Right lobe of liver (tissue), 6 donors: ENCODE data around the gene GSTP1. TPM values are rescaled to one million over a fixed set of nuclear protein-coding genes. Genes with fewer than 3 reads are reported as not detected.
"Not testable (repeated sequence)": the region's sequence is repeated elsewhere in the genome, so short reads cannot be mapped to it uniquely, and the experiment has no call there.

Experiments used
- ATAC-seq, 4 donors: fragments of 200-7000 bp; cut with Tn5 transposase; one replicate each; pipeline ENCODE4 v1.9.1; 2020; ENCODE audit warnings: mild to moderate bottlenecking in 4 of 4, moderate library complexity in 4 of 4
- DNase-seq, 3 donors: peaks; one replicate each; pipeline ENCODE4 v3.0.0-alpha.2; 2020
- H3K27ac ChIP-seq, 3 donors: fragments of 200-600 bp; one replicate each; pipeline ENCODE4 v1.8.0; 2022
- H3K27me3 ChIP-seq, 2 donors: fragments of 200-600 bp; one replicate each; pipeline ENCODE4 v1.8.0; 2022
- H3K36me3 ChIP-seq, 4 donors: fragments of 200-600 bp; sonication (generic) in 1 of 4; one replicate each; pipeline versions ENCODE4 v1.5.1 to v1.8.0; 2017 to 2022; ENCODE audit warnings: control low read depth in 1 of 4
- H3K4me1 ChIP-seq, 4 donors: fragments of 200-600 bp; sonication (generic) in 1 of 4; one replicate each; pipeline versions ENCODE4 v1.5.1 to v1.8.0; 2017 to 2022; ENCODE audit warnings: control low read depth in 1 of 4
- H3K4me3 ChIP-seq, 3 donors: fragments of 200-600 bp; one replicate each; pipeline ENCODE4 v1.8.0; 2022
- H3K9me3 ChIP-seq, 4 donors: fragments of 200-600 bp; sonication (generic) in 1 of 4; one replicate each; pipeline versions ENCODE4 v1.5.1 to v1.8.0; 2017 to 2022; ENCODE audit warnings: control low read depth in 1 of 4
- CTCF ChIP-seq, 4 donors: fragments of 200-600 bp in 3 of 4; fragments of 450-650 bp in 1 of 4; IDR thresholded peaks; one replicate each; pipeline versions ENCODE4 v1.5.1 to v1.8.0; 2016 to 2022; ENCODE audit warnings: antibody characterized with exemption in 4 of 4, mild to moderate bottlenecking in 2 of 4
- POLR2A ChIP-seq: fragments of 450-650 bp; IDR thresholded peaks from one replicate; pipeline ENCODE4 v1.6.1; 2017; ENCODE audit warnings: antibody characterized with exemption, mild to moderate bottlenecking
- whole genome bisulfite sequencing: methylation state at CpG from one replicate; pipeline ENCODE4 v1.1.6; 2018; ENCODE audit warnings: low coverage, low lambda C conversion rate; ENCODE audit not compliant: insufficient coverage; ENCODE audit errors: missing lambda C conversion rate; 5-methylcytosine and 5-hydroxymethylcytosine counted together
- intact Hi-C, 2 donors: fragments of 100-400 bp; cut with DNase I; formaldehyde crosslinking; loops; one replicate each; pipeline versions ENCODE4 v1.11.2 to v1.14.1; 2022
- total RNA-seq, 6 experiments: library from RNA; depleted of rRNA in 2 of 6; stranded (reverse); fragments of >200 nt in 2 of 6; fragmentation: NEBNext Ultra II Directional in 3 of 6; extraction: Animal tissue kit (Norgen Biotek cat#: 25700) in 3 of 6; gene quantifications; one replicate each; pipeline versions ENCODE4 v1.1.0 to v1.2.4, GENCODE V29; 2016 to 2023
- donor health status: DM: no; HTN: yes; CAD: no.
- donor health status: DM: no; HTN: no; CAD: no.
- donor health status: DM: no; HTN: no; CAD: no.
- donor health status: DM: no; HTN: yes; CAD: no.
- donor health status: DM: no; HTN: yes; CAD: no.

Gene GSTP1
- total RNA-seq, 6 experiments from 2014 or later = 16.6 to 51.4 (median 32.3) TPM

GRCh38 chr11:67584881-67585873 is 1.6 kb downstream of the GSTP1 start:
- H3K27ac ChIP-seq = peak overlapping the region in 1 of 3 donors; percentile 89
- no peaks in the 10 kb centered on the region for H3K27me3 ChIP-seq
- no peaks in the 10 kb centered on the region for H3K9me3 ChIP-seq
- H3K4me1 ChIP-seq = peaks cover 0 to 28% (median 0%) of the 10 kb centered on the region in 4 donors
- WGBS = 93% methylated on average over 11 of the region's 21 CpGs
- H3K4me3 ChIP-seq = no peak overlapping the region
- no peak for TF ChIP-seq CTCF (IDR thresholded peaks at IDR 0.05)
- TF ChIP-seq POLR2A = no peak
- H3K36me3 ChIP-seq = no peaks in the 10 kb centered on the region
- intact Hi-C loops = no loop called here
- DNase-seq = no peak
- no peak for ATAC-seq

DNA sequence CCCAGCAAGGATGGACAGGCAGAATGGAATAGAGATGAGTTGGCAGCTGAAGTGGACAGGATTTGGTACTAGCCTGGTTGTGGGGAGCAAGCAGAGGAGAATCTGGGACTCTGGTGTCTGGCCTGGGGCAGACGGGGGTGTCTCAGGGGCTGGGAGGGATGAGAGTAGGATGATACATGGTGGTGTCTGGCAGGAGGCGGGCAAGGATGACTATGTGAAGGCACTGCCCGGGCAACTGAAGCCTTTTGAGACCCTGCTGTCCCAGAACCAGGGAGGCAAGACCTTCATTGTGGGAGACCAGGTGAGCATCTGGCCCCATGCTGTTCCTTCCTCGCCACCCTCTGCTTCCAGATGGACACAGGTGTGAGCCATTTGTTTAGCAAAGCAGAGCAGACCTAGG is 2.3 kb downstream of the GSTP1 start:
- intact Hi-C loops = no loop called here
- no peaks in the 10 kb centered on the region for H3K27me3 ChIP-seq
- DNase-seq (no peak), ATAC-seq (no peak)
- WGBS = 100% methylated on average over 1 of the region's 4 CpGs
- peaks cover 0 to 21% (median 0%) of the 10 kb centered on the region in 4 donors for H3K4me1 ChIP-seq
- H3K27ac ChIP-seq = no peak overlapping the region
- H3K36me3 ChIP-seq = no peaks in the 10 kb centered on the region
- TF ChIP-seq POLR2A (no peak), CTCF (IDR thresholded peaks at IDR 0.05) (no peak)
- no peaks in the 10 kb centered on the region for H3K9me3 ChIP-seq
- H3K4me3 ChIP-seq = no peak overlapping the region

- H3K4me3 ChIP-seq = no peak overlapping the region
- H3K9me3 ChIP-seq = no peaks in the 10 kb centered on the region
- intact Hi-C loops = no loop called here
- H3K4me1 ChIP-seq = peaks cover 0 to 14% (median 0%) of the 10 kb centered on the region in 4 donors
- H3K36me3 ChIP-seq = no peaks in the 10 kb centered on the region
- TF ChIP-seq CTCF (IDR thresholded peaks at IDR 0.05) (no peak), POLR2A (no peak)
- ATAC-seq (no peak), DNase-seq (no peak)
- 59% methylated on average over 3 of the region's 5 CpGs for WGBS
- no peaks in the 10 kb centered on the region for H3K27me3 ChIP-seq
- H3K27ac ChIP-seq = no peak overlapping the region
Observed at GRCh38 chr11:67586568-67587250, 3.1 kb downstream of the GSTP1 start.

- no peaks in the 10 kb centered on the region for H3K27me3 ChIP-seq
- intact Hi-C loops = no loop called here
- no peaks in the 10 kb centered on the region for H3K9me3 ChIP-seq
- 80% methylated on average over 1 of the region's 1 CpG for WGBS
- H3K4me3 ChIP-seq = no peak overlapping the region
- ATAC-seq = no peak
- DNase-seq = no peak
- H3K4me1 ChIP-seq = no peaks in the 10 kb centered on the region
- no peak for TF ChIP-seq CTCF (IDR thresholded peaks at IDR 0.05)
- no peak for TF ChIP-seq POLR2A
- H3K27ac ChIP-seq = no peak overlapping the region
- no peaks in the 10 kb centered on the region for H3K36me3 ChIP-seq
Observed at GRCh38 chr11:67588136-67588503, 4.5 kb downstream of the GSTP1 start.

- H3K27me3 ChIP-seq, ATAC-seq, H3K4me1 ChIP-seq, DNase-seq, H3K27ac ChIP-seq, H3K36me3 ChIP-seq, H3K9me3 ChIP-seq, intact Hi-C loops, H3K4me3 ChIP-seq: not testable (repeated sequence)
- WGBS = 67% methylated on average over 9 of the region's 11 CpGs
Observed at GRCh38 chr11:67588899-67589415, 5.3 kb downstream of the GSTP1 start.
